Stimulated activated CD8-positive, alpha-beta memory T cell treated with anti-CD3 and anti-CD28 coated beads, Interleukin-15, amount 100 ng/mL, for 24 hours (primary cell): ENCODE measurements around the gene LHFPL3.
"Not testable (repeated sequence)": the region's sequence is repeated elsewhere in the genome, so short reads cannot be mapped to it uniquely, and the experiment has no call there.

ENCODE experiments used
- DNase-seq: peaks from one replicate; pipeline ENCODE4 v3.0.0-alpha.2; 2020; ENCODE audit warnings: low read depth

Gene LHFPL3

GRCh38 chr7:104482362-104483037 lies 154.1 kb downstream of the LHFPL3 start:
- DNase-seq, result no peak

GRCh38 chr7:104486931-104487330 lies 158.5 kb downstream of the LHFPL3 start:
- DNase-seq, result no peak

- no peak for DNase-seq
These were observed 159.2 kb downstream of the LHFPL3 start for GRCh38 chr7:104487642-104488041.

- DNase-seq, result no peak
These were observed 169.1 kb downstream of the LHFPL3 start for GRCh38 chr7:104497379-104497967.

- no peak for DNase-seq
These were observed 171.6 kb downstream of the LHFPL3 start for GRCh38 chr7:104499975-104500374.

GRCh38 chr7:104509874-104510273 lies 181.5 kb downstream of the LHFPL3 start:
- DNase-seq, result no peak

- DNase-seq, result no peak
These were observed 196.4 kb downstream of the LHFPL3 start for GRCh38 chr7:104524853-104525252.

- DNase-seq, result no peak
These were observed 199.7 kb downstream of the LHFPL3 start for GRCh38 chr7:104528142-104528541.

GRCh38 chr7:104529567-104529966 lies 201.2 kb downstream of the LHFPL3 start:
- no peak for DNase-seq

GRCh38 chr7:104530251-104530650 lies 201.8 kb downstream of the LHFPL3 start:
- DNase-seq, result no peak

- no peak for DNase-seq
These were observed 205.7 kb downstream of the LHFPL3 start for GRCh38 chr7:104534149-104534548.

- no peak for DNase-seq
These were observed 207.4 kb downstream of the LHFPL3 start for GRCh38 chr7:104535841-104536240.

- no peak for DNase-seq
These were observed 208.6 kb downstream of the LHFPL3 start for GRCh38 chr7:104536956-104537355.

GRCh38 chr7:104538152-104538551 lies 209.7 kb downstream of the LHFPL3 start:
- no peak for DNase-seq

GRCh38 chr7:104541897-104542296 lies 213.5 kb downstream of the LHFPL3 start:
- no peak for DNase-seq

- DNase-seq, result no peak
These were observed 220.5 kb downstream of the LHFPL3 start for GRCh38 chr7:104548861-104549260.

GRCh38 chr7:104550362-104550761 lies 222.0 kb downstream of the LHFPL3 start:
- no peak for DNase-seq

GRCh38 chr7:104551226-104551625 lies 222.8 kb downstream of the LHFPL3 start:
- no peak for DNase-seq

- no peak for DNase-seq
These were observed 223.7 kb downstream of the LHFPL3 start for GRCh38 chr7:104552102-104552501.

GRCh38 chr7:104553074-104553473 lies 224.7 kb downstream of the LHFPL3 start:
- DNase-seq, result no peak

GRCh38 chr7:104563350-104563901 lies 235.0 kb downstream of the LHFPL3 start:
- not testable (repeated sequence) for DNase-seq

- DNase-seq, result no peak
These were observed 241.3 kb downstream of the LHFPL3 start for GRCh38 chr7:104569751-104570150.

GRCh38 chr7:104572554-104572953 lies 244.2 kb downstream of the LHFPL3 start:
- DNase-seq, result no peak

- DNase-seq, result no peak
These were observed 256.2 kb downstream of the LHFPL3 start for GRCh38 chr7:104584620-104585019.
